ENCODE results near the gene ANTXR1. TPM values are rescaled to one million over a fixed set of nuclear protein-coding genes. Genes with fewer than 3 reads are reported as not detected.

ANTXR1 gene
- total RNA-seq, 1 donor from 2014 or later: 35.5 TPM

GRCh38 chr2:69089266-69089665 is 76.3 kb downstream of the ANTXR1 start:
- DNase-seq (ENCODE audit: low read depth): no peak
- Histone ChIP-seq H3K27me3 (ENCODE audit: control insufficient read depth, insufficient read depth, low read length) (no peaks in the 10 kb centered on the region), H3K36me3 (ENCODE audit: control insufficient read depth, insufficient read depth, low read length) (no peaks in the 10 kb centered on the region), H3K4me3 (ENCODE audit: low read depth, low read length) (no peak overlapping the region)
- no peak for TF ChIP-seq CTCF (IDR thresholded peaks at IDR 0.05; ENCODE audit: insufficient read depth, low read length, poor library complexity, severe bottlenecking)

GRCh38 chr2:69089998-69090397 is 77.0 kb downstream of the ANTXR1 start:
- no peak for TF ChIP-seq CTCF (IDR thresholded peaks at IDR 0.05; ENCODE audit: insufficient read depth, low read length, poor library complexity, severe bottlenecking)
- Histone ChIP-seq H3K36me3 (ENCODE audit: control insufficient read depth, insufficient read depth, low read length) (no peaks in the 10 kb centered on the region), H3K4me3 (ENCODE audit: low read depth, low read length) (no peak overlapping the region), H3K27me3 (ENCODE audit: control insufficient read depth, insufficient read depth, low read length) (no peaks in the 10 kb centered on the region)
- no peak for DNase-seq (ENCODE audit: low read depth)

- no peak for DNase-seq (ENCODE audit: low read depth)
- Histone ChIP-seq H3K4me3 (ENCODE audit: low read depth, low read length) (no peak overlapping the region), H3K27me3 (ENCODE audit: control insufficient read depth, insufficient read depth, low read length) (no peaks in the 10 kb centered on the region), H3K36me3 (ENCODE audit: control insufficient read depth, insufficient read depth, low read length) (no peaks in the 10 kb centered on the region)
- no peak for TF ChIP-seq CTCF (IDR thresholded peaks at IDR 0.05; ENCODE audit: insufficient read depth, low read length, poor library complexity, severe bottlenecking)
Measured at GRCh38 chr2:69090820-69091219, 77.8 kb downstream of the ANTXR1 start.

GRCh38 chr2:69092857-69093256 is 79.9 kb downstream of the ANTXR1 start:
- no peak for DNase-seq (ENCODE audit: low read depth)
- no peak for TF ChIP-seq CTCF (IDR thresholded peaks at IDR 0.05; ENCODE audit: insufficient read depth, low read length, poor library complexity, severe bottlenecking)
- H3K27me3 ChIP-seq (ENCODE audit: control insufficient read depth, insufficient read depth, low read length): no peaks in the 10 kb centered on the region

GRCh38 chr2:69095305-69095704 is 82.3 kb downstream of the ANTXR1 start:
- DNase-seq (ENCODE audit: low read depth): no peak
- H3K36me3 ChIP-seq (ENCODE audit: control insufficient read depth, insufficient read depth, low read length): no peaks in the 10 kb centered on the region
- no peaks in the 10 kb centered on the region for H3K27me3 ChIP-seq (ENCODE audit: control insufficient read depth, insufficient read depth, low read length)
- no peak for TF ChIP-seq CTCF (IDR thresholded peaks at IDR 0.05; ENCODE audit: insufficient read depth, low read length, poor library complexity, severe bottlenecking)
- H3K4me3 ChIP-seq (ENCODE audit: low read depth, low read length): no peak overlapping the region

More at GRCh38 chr2:69092857-69093256, 79.9 kb downstream of the ANTXR1 start:
- Histone ChIP-seq H3K4me3 (ENCODE audit: low read depth, low read length) (no peak overlapping the region), H3K36me3 (ENCODE audit: control insufficient read depth, insufficient read depth, low read length) (no peaks in the 10 kb centered on the region)

GRCh38 chr2:69096326-69097095 is 83.5 kb downstream of the ANTXR1 start:
- H3K36me3 ChIP-seq (ENCODE audit: control insufficient read depth, insufficient read depth, low read length): no peaks in the 10 kb centered on the region
- no peaks in the 10 kb centered on the region for H3K27me3 ChIP-seq (ENCODE audit: control insufficient read depth, insufficient read depth, low read length)
- no peak for DNase-seq (ENCODE audit: low read depth)
- no peak for TF ChIP-seq CTCF (IDR thresholded peaks at IDR 0.05; ENCODE audit: insufficient read depth, low read length, poor library complexity, severe bottlenecking)
- H3K4me3 ChIP-seq (ENCODE audit: low read depth, low read length): no peak overlapping the region

Data from kidney epithelial cell (primary cell).